Activated T-helper 9 cell treated with anti-CD3 and anti-CD28 coated beads, Interleukin-2, amount 50 U/mL, for 16 hours (primary cell): ENCODE measurements around the gene COPS2.
"Not testable (repeated sequence)": the region's sequence is repeated elsewhere in the genome, so short reads cannot be mapped to it uniquely, and the experiment has no call there.

Experiments used
- DNase-seq: peaks from one replicate; pipeline ENCODE4 v3.0.0-alpha.2; 2020; ENCODE audit warnings: low read depth

COPS2 gene

DNA sequence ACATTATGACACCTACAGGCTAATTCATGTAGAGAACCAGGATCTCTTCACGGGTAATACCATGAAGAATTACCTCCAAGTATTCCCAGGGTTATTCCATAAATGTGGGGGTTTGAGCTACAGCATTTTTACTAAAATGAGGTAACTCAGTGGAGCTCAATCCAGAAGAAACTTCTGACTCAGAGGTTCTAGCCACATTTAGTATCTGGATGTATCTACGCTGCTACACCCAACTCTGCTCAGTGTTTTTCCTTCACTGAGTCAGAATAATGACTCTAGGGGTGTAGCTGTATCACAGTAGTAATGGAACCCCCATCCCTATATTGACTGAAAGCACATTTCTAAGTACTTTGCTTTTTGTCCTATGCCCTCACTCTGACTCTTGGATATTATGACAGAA is 52.4 kb downstream of the COPS2 start:
- no peak for DNase-seq

DNA sequence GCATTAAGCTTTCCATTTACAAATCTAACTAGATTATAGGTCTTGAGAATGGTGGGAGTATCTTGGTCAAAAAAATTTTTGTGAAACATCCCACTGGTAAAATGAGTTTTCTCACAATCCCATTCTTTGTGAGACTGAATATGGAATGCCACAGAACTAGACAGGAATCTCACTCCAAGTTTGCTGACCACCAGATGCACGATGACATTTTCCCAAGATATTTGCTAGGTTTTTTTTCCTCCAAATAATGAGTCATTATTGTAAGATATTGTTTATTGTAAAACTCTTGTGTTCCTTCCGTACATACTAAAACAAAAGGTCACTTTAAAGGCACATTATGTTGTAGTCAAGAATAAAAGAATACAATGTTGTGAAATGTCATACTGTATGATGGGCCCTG is 53.9 kb downstream of the COPS2 start:
- DNase-seq: no peak

DNA sequence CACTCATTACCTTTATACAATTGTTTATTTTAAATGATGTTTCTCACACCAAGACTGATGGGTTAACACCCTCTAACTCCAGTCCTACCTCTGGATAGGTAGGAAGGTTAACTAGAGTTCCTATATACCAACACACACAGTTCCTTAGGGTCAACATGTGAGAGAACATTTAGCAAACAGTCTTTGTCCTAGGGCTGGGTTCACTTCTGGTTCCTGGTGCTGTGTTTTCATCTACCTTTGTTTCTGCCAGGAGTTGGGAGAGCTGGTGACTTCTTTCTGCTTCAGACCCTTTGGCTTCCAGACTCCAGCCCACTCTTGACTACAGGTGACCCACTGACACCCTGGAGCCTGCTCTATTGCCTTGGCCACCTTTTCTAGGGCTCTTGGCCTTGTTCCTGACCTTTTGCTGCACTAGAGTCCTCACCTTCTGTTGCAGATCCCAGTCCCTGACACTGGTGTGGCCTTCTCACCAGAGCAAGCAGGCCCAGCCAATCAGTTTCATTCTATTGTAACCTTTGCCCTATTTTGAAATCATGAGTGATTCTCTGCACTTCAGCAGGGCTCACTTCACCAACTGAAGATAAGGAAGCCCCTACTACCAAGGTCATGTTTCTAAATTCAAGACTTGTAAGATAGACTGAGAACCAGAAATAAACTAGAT is 59.2 kb downstream of the COPS2 start:
- no peak for DNase-seq

DNA sequence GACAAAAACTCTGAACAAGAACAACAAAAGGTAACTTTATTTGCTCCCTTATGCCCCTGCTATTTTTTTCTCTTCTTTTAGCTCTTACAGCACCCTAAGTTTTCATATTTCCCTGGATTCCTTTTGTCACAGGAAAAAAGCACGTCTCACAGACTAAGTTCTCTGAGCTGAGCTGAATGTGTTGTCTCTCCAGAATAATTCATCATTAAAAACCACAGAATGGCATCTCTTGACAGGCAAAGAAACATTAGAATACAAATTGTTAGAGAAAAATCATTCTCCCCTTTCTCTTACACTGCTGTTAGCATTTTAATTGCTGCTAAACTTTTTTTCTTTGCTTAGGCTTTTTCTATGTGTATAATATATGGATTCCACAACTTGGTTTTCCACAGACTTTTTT is 60.5 kb downstream of the COPS2 start:
- no peak for DNase-seq

DNA sequence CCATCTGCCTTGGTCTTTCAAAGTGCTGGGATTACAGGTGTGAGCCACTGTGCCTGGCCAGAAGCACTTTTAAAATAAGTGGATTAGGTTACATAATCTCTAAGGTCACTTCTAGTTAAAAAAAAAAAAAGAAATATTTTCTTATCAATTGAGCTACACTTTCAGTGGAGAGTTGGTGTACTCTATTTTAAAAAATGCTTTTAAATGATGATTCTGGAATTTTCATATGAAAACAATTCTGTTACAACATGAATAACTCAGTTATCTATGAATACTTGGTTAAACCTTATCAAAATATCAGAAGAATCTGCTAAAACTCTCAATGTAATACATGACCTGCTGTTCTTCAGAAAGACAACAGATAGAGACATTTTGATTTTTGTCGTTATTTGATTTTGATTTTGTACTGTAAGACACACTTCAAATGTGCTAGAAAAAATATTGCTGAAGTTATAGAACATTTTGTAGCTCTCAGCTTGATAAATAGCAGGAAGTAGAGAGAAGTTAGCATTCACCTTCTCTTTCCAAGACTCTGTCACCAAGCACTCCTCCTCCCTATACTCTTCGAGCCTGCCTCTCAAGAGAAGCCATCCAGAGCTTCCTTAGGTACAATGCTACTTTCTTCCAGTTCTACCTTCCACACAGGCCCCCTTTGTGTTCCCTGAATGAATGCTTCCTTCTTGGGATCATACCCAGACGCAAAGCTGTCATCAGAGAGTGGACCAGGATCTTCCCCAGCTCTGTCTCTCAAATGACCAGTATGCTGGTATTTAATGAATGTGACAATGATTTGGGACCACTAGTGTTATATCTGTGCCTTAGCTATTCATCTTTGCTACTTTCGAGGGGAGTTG is 61.9 kb downstream of the COPS2 start:
- DNase-seq: no peak

DNA sequence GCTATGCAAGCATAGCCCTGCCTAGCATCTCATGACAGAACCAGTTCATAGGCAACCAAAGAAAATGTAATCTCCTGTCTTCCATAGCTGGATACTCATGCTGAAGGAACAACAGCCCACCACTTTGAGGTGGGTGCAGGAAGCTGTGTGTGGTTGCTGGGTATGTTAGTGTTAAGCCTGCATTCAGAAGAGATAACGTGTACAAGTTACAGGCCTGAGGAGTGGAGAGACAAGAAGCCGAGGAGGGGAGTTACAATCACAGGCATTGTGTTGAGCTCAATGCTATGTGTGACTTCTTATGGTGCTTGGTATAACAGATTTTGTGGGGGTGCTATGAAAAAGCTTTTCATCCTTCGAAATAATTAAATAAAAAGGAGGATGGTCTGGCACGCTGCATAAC is 66.4 kb downstream of the COPS2 start:
- no peak for DNase-seq

DNA sequence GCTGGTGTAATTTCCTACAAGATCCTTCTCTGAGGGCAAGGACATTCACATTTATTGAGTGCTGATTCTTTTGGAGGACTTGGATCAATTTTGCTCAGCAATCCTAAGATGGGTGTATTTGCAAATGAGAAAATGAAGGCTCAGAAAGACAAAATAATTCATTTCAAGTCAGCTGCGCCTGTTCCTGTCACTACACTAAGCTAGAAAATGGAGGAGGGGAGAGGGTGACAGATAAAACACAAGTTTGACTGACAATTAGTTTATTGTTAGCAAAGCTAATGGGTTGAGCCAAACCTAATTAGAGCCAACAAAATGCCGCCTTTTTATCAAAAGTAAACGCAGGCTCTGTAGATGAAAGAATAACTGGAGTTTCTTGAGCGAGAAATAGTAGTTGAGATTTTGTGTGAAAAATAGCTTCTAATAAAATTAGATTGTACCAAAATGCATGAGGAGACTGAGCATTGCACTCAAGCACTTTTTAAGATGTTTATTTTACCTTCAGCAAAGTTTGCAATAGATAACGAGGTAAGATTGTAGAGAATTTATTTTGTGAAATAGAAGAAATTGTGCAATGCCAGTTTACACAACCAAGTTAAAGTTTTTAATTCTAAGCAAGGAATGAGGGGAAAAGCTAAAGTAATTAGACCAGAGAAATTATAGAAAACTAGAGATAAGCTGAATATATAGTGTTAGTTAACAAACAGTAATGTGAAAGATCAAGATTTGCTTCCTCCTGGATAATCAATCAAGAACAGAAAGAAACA is 69.5 kb downstream of the COPS2 start:
- DNase-seq: no peak

DNA sequence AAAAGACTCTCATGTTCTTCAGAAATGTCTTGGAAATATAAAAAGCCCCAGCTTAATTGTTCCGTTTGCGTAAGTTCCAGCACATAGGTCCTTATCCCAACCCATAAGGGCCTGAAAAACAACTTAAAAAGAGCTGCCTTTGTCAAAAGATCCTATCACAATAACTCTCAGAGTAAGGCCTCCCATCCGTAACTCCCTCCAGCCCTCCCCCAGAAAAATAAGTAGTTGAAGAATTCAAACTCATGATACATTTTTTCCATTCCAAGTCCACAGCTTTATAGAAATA is 71.2 kb downstream of the COPS2 start:
- no peak for DNase-seq

DNA sequence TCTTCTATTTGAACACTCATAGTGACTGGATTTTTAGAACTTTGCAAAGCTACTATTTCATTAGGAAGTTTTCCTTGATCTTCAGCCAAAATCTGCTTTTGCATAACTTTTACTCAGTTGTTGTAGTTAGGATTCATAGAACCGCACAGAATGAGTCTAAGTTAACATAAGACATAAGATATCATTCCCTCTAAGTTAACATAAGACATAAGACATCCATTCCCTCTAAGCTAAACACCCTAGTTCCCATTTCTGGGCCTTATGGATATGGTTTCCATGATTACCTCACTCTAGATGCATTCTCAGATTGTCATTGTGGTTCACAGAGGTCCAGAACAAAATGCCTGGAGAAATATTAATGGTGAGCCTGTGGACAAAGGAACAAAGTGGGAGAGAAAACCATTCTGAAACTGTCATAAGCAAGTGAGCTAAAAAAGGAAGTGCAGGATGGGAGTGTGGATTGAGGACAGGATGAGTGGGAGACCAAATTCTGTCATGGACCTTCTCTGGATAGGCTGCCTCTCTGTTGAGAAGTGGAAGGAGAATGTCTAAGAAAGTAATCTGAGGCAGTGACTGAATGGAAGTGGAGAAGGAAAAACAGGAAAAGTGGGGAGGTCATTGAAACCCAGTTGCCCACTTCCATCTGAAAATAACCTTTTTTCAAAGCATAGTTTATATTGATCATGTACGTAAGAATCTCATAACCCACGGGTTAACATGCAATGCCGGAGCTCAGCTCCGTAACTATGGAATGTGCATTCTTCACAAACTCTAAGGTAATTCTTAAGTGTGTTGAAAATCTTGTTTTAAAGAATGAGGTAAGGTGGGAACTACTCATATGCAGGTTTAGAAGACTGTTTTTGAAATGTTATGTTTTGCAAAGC is 71.8 kb downstream of the COPS2 start:
- DNase-seq: no peak

DNA sequence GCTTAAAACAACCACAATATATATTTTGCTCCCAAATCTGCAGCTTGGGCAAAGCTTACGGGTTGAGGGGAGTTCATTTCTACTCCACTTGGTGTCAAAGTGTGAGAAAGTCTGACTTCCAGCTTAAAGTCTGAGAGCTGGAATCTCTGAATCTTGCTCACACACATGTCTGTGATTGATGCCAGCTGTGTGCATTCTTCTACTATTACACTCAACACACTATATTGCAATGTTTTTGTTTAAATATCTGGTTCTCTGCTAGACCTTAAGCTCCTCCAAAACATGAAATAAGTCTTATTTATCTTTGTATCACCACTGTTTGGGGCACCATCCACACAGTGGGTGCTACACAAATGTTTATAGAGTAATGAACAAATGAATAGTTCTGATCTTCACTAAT is 72.4 kb downstream of the COPS2 start:
- DNase-seq: no peak

DNA sequence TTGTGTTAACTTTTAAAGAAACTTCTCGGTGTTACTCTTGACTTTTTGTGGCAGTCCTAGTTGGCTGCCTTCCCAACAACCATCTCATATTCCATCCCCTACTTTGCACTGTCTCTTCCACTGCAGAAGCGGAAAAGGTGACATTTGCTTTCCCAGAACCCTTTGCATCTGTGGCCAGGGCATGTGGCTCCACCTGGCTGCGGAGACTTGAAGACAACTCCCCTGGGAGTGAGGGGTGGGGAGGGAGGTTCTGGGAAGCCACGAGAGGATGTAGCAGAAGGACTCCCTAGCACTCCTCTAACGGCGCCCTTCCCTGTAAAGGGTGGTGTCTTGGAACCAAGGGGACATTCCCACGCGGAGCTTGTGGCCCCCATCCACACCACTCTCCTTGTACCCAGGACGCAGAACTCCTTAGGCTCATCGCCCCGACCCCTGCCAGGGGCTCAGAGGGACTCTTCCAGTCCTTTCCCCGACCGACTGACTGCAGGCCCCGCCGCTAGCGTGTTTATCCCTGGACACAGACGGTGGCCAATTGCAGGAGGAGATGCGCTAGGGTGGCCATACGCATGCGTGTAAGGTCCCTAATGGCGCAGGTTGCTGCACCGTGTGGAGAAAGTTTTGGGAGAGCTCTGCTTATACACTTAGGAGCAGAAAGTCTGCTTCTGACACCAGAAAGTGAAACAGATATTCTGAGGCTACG is 75.9 kb downstream of the COPS2 start:
- DNase-seq: no peak

DNA sequence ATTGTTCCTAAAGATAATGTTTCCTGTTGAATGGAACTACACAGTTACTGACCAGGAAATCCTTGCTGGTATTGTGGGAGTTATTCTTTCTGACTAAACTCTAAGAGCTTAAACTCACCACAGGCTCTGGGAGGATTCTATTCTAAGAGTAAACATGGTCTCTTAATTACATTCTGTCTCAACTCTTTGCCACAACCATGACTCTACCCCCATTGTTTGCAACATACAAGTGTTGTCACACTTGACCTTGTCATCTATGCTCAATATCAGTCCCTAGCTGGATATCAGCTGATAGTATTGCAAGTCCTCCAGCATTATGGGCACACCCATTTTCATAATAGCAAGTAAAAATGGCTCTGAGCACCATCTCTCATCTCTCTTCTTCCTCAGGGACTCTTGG is 79.5 kb downstream of the COPS2 start:
- DNase-seq: no peak

DNA sequence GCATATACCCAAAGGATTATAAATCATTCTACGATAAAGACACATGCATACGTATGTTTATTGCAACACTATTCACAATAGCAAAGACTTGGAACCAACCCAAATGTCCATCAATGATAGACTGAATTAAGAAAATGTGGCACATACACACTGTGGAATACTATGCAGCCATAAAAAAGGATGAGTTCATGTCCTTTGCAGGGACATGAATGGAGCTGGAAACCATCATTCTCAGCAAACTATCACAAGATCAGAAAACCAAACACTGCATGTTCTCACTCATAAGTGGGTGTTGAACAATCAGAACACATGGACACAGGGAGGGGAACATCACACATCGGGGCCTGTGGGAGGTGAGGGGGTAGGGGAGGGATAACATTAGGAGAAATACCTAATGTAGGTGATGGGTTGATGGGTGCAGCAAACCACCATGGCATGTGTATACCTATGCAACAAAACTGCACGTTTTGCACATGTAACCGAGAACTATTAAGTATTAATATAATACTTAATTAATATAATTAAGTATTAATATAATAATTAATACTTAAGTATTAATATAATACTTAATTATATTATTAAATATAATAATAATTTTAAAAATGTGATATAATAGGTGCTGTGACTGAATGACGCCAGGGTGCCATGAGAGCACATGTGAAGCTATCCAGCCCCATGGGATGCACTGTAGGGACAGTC is 80.7 kb downstream of the COPS2 start:
- not testable (repeated sequence) for DNase-seq
